ENCODE data around the gene HMCN1.
"Not testable (repeated sequence)": the region's sequence is repeated elsewhere in the genome, so short reads cannot be mapped to it uniquely, and the experiment has no call there.

Gene HMCN1

GRCh38 chr1:185860311-185860710 is 126.1 kb downstream of the HMCN1 start:
- DNase-seq: no peak

GRCh38 chr1:185860859-185861258 is 126.7 kb downstream of the HMCN1 start:
- DNase-seq: no peak

- no peak for DNase-seq
These were observed 127.4 kb downstream of the HMCN1 start for GRCh38 chr1:185861630-185862029.

- no peak for DNase-seq
These were observed 128.0 kb downstream of the HMCN1 start for GRCh38 chr1:185862235-185862634.

GRCh38 chr1:185864331-185864730 is 130.1 kb downstream of the HMCN1 start:
- DNase-seq: no peak

GRCh38 chr1:185864889-185865517 is 130.8 kb downstream of the HMCN1 start:
- DNase-seq: no peak

GRCh38 chr1:185869590-185869989 is 135.4 kb downstream of the HMCN1 start:
- DNase-seq: no peak

- no peak for DNase-seq
These were observed 137.5 kb downstream of the HMCN1 start for GRCh38 chr1:185871627-185872150.

GRCh38 chr1:185874246-185874645 is 140.1 kb downstream of the HMCN1 start:
- DNase-seq: no peak

- no peak for DNase-seq
These were observed 146.1 kb downstream of the HMCN1 start for GRCh38 chr1:185880330-185880729.

- DNase-seq: peak; percentile 95
These were observed 146.7 kb downstream of the HMCN1 start for GRCh38 chr1:185880779-185881333.

GRCh38 chr1:185886046-185886445 is 151.9 kb downstream of the HMCN1 start:
- no peak for DNase-seq

GRCh38 chr1:185886671-185887070 is 152.5 kb downstream of the HMCN1 start:
- no peak for DNase-seq

- not testable (repeated sequence) for DNase-seq
These were observed 158.7 kb downstream of the HMCN1 start for GRCh38 chr1:185892831-185893403.

- DNase-seq: no peak
These were observed 160.6 kb downstream of the HMCN1 start for GRCh38 chr1:185894791-185895190.

- no peak for DNase-seq
These were observed 161.2 kb downstream of the HMCN1 start for GRCh38 chr1:185895208-185895900.

- DNase-seq: no peak
These were observed 162.7 kb downstream of the HMCN1 start for GRCh38 chr1:185896863-185897262.

- DNase-seq: no peak
These were observed 172.0 kb downstream of the HMCN1 start for GRCh38 chr1:185906186-185906585.

- DNase-seq: no peak
These were observed 173.1 kb downstream of the HMCN1 start for GRCh38 chr1:185907246-185907645.

- DNase-seq: no peak
These were observed 177.8 kb downstream of the HMCN1 start for GRCh38 chr1:185911978-185912377.

GRCh38 chr1:185912504-185912903 is 178.3 kb downstream of the HMCN1 start:
- DNase-seq: no peak

- no peak for DNase-seq
These were observed 179.9 kb downstream of the HMCN1 start for GRCh38 chr1:185914089-185914488.

- DNase-seq: no peak
These were observed 182.7 kb downstream of the HMCN1 start for GRCh38 chr1:185916861-185917260.

GRCh38 chr1:185917646-185918045 is 183.5 kb downstream of the HMCN1 start:
- DNase-seq: no peak
